IMR-90 (cell line): ENCODE data around the gene NCAPG2. TPM values are rescaled to one million over a fixed set of nuclear protein-coding genes. Genes with fewer than 3 reads are reported as not detected.

Experiments used
- ATAC-seq: fragments of 200-7000 bp; cut with Tn5 transposase; 2 replicates; pipeline ENCODE4 v1.9.1; 2020; ENCODE audit warnings: low read depth, mild to moderate bottlenecking, moderate library complexity
- BruUV-seq: library from RNA; stranded (reverse); fragments of 400-500 nt; replicated peaks from 2 replicates; lab custom pipeline; 2021; lab: Mats Ljungman, UMichigan
- CTCF ChIA-PET: fragments of 300-600 bp; formaldehyde crosslinking; extraction: SDS; loops from one replicate; lab custom pipeline; 2021; ENCODE audit warnings: antibody characterized with exemption; lab: Yijun Ruan, JAX
- POLR2A ChIA-PET: fragments of 300-600 bp; sonication (Branson Sonifier 250); formaldehyde crosslinking; loops from one replicate; lab custom pipeline; 2022; ENCODE audit warnings: antibody characterized with exemption; ENCODE audit not compliant: unreplicated experiment; lab: Charles Lee
- DNase-seq: peaks from one replicate; pipeline ENCODE4 v3.0.0; 2013
- H2AFZ ChIP-seq: replicated peaks from 2 replicates; pipeline ENCODE3; 2013; ENCODE audit warnings: low read length, mild to moderate bottlenecking; ENCODE audit not compliant: poor library complexity
- H2AK5ac ChIP-seq: 2 replicates; pipeline ENCODE4 v1.6.1; 2013; ENCODE audit warnings: low read depth, low read length, inconsistent platforms
- H2AK9ac ChIP-seq: replicated peaks from 2 replicates; pipeline ENCODE3; 2013; ENCODE audit warnings: mild to moderate bottlenecking, low read depth, low read length, moderate library complexity; ENCODE audit not compliant: poor library complexity
- H2BK120ac ChIP-seq: 2 replicates; pipeline ENCODE4 v1.6.1; 2013; ENCODE audit warnings: low read depth, low read length, inconsistent platforms
- H2BK15ac ChIP-seq: 3 replicates; pipeline ENCODE4 v1.6.1; 2013; ENCODE audit warnings: low read depth, low read length, inconsistent platforms
- H2BK20ac ChIP-seq: 2 replicates; pipeline ENCODE4 v1.6.1; 2013; ENCODE audit warnings: low read depth, mild to moderate bottlenecking, inconsistent platforms, low read length, moderate library complexity
- H2BK5ac ChIP-seq: 2 replicates; pipeline ENCODE4 v1.6.1; 2013; ENCODE audit warnings: mild to moderate bottlenecking, low read depth, low read length, inconsistent platforms; ENCODE audit not compliant: poor library complexity, severe bottlenecking
- H3K14ac ChIP-seq: replicated peaks from 2 replicates; pipeline ENCODE4 v1.6.1; 2013; ENCODE audit warnings: low read depth, low read length, inconsistent platforms
- H3K18ac ChIP-seq: 2 replicates; pipeline ENCODE4 v1.6.1; 2013; ENCODE audit warnings: low read depth, low read length, control low read depth
- H3K23ac ChIP-seq: 2 replicates; pipeline ENCODE4 v1.6.1; 2013; ENCODE audit warnings: low read depth, low read length, inconsistent platforms
- H3K27ac ChIP-seq: 2 replicates; pipeline ENCODE4 v1.5.1; 2013; ENCODE audit warnings: mild to moderate bottlenecking, control low read depth, low read length; ENCODE audit not compliant: insufficient read depth
- H3K27me3 ChIP-seq: 2 replicates; pipeline ENCODE4 v1.6.1; 2013; ENCODE audit warnings: low read length; ENCODE audit not compliant: control insufficient read depth, insufficient read depth
- H3K36me3 ChIP-seq: 2 replicates; pipeline ENCODE4 v1.6.1; 2013; ENCODE audit warnings: low read length, mixed read lengths; ENCODE audit not compliant: control insufficient read depth, insufficient read depth
- H3K4ac ChIP-seq: 2 replicates; pipeline ENCODE4 v1.6.1; 2013; ENCODE audit warnings: low read depth, low read length, inconsistent platforms
- H3K4me1 ChIP-seq: 2 replicates; pipeline ENCODE4 v1.6.1; 2013; ENCODE audit warnings: low read length, mixed read lengths; ENCODE audit not compliant: control insufficient read depth, insufficient read depth
- H3K4me2 ChIP-seq: 2 replicates; pipeline ENCODE4 v1.6.1; 2013; ENCODE audit warnings: low read depth, mild to moderate bottlenecking, control low read depth, low read length, moderate library complexity
- H3K4me3 ChIP-seq: 2 replicates; pipeline ENCODE4 v1.5.1; 2013; ENCODE audit warnings: low read depth, mild to moderate bottlenecking, control low read depth, low read length, moderate library complexity; ENCODE audit not compliant: insufficient read depth
- H3K56ac ChIP-seq: 2 replicates; pipeline ENCODE4 v1.6.1; 2013; ENCODE audit warnings: low read length, inconsistent platforms; ENCODE audit not compliant: insufficient read depth; ENCODE audit errors: extremely low read depth
- H3K79me1 ChIP-seq, 2 experiments: 2 replicates each; pipeline ENCODE4 v1.6.1; 2013; ENCODE audit warnings: low read length in 2 of 2, inconsistent platforms in 1 of 2, low read depth in 1 of 2
- H3K9ac ChIP-seq: 2 replicates; pipeline ENCODE4 v1.6.1; 2013; ENCODE audit warnings: low read depth, low read length, control low read depth
- H3K9me1 ChIP-seq: 2 replicates; pipeline ENCODE4 v1.6.1; 2013; ENCODE audit warnings: low read length, inconsistent platforms; ENCODE audit not compliant: insufficient read depth
- H3K9me3 ChIP-seq: 2 replicates; pipeline ENCODE4 v1.6.1; 2013; ENCODE audit warnings: low read length; ENCODE audit not compliant: control insufficient read depth, insufficient read depth
- H4K20me1 ChIP-seq: 2 replicates; pipeline ENCODE4 v1.6.1; 2013; ENCODE audit warnings: low read length, inconsistent platforms; ENCODE audit not compliant: insufficient read depth
- H4K5ac ChIP-seq: 2 replicates; pipeline ENCODE4 v1.6.1; 2013; ENCODE audit warnings: mild to moderate bottlenecking, low read depth, low read length, control low read depth
- H4K8ac ChIP-seq, 2 experiments: 2 replicates each; pipeline ENCODE4 v1.6.1; 2013; ENCODE audit warnings: low read depth in 2 of 2, low read length in 2 of 2, control low read depth in 1 of 2, inconsistent platforms in 1 of 2
- H4K91ac ChIP-seq: 2 replicates; pipeline ENCODE4 v1.6.1; 2013; ENCODE audit warnings: low read depth, low read length, inconsistent platforms; ENCODE audit not compliant: insufficient read depth
- BHLHE40 ChIP-seq: fragments of 150-350 bp; IDR thresholded peaks from 2 replicates; pipeline ENCODE4 v1.6.1; 2016; ENCODE audit warnings: mild to moderate bottlenecking, low read depth, low read length
- CEBPB ChIP-seq: IDR thresholded peaks from 2 replicates; pipeline ENCODE4 v1.6.1; 2012; ENCODE audit warnings: low read depth, low read length, improper control_type of control experiment
- CTCF ChIP-seq: conservative IDR thresholded peaks from 2 replicates; pipeline ENCODE4 v1.5.1; 2012; ENCODE audit warnings: mild to moderate bottlenecking, low read depth, low read length, improper control_type of control experiment
- FOS ChIP-seq: fragments of 150-350 bp; IDR thresholded peaks from 2 replicates; pipeline ENCODE4 v1.6.1; 2016; ENCODE audit warnings: low read depth, low read length
- MAZ ChIP-seq: IDR thresholded peaks from 2 replicates; pipeline ENCODE4 v1.6.1; 2012; ENCODE audit warnings: low read depth, mild to moderate bottlenecking, low read length, improper control_type of control experiment, moderate library complexity, borderline replicate concordance
- NFE2L2 ChIP-seq: fragments of 150-350 bp; IDR thresholded peaks from 2 replicates; pipeline ENCODE4 v1.6.1; 2016; ENCODE audit warnings: low read depth, mild to moderate bottlenecking, low read length
- RAD21 ChIP-seq: IDR thresholded peaks from 2 replicates; pipeline ENCODE4 v1.6.1; 2012; ENCODE audit warnings: low read length, improper control_type of control experiment
- WGBS, 2 experiments: methylation state at CpG; one replicate each; pipeline versions ENCODE4 v1.1.5 to v1.1.7; 2013; ENCODE audit warnings: missing lambda C conversion rate in 2 of 2; ENCODE audit not compliant: insufficient read length in 1 of 2; ENCODE audit errors: extremely low coverage in 2 of 2; 5-methylcytosine and 5-hydroxymethylcytosine counted together
- dilution Hi-C: fragments of 300-500 bp; cut with HindIII; formaldehyde crosslinking; loops from one replicate; pipeline ENCODE4 v1.14.3; 2018; ENCODE audit warnings: low sequenced_read_pairs; ENCODE audit not compliant: unreplicated experiment
- in situ Hi-C: fragments of 300-500 bp; cut with MboI; formaldehyde crosslinking; loops from 3 replicates; pipeline ENCODE4 v1.14.3; 2019; ENCODE audit warnings: low sequenced_read_pairs, inconsistent platforms, mixed read lengths
- intact Hi-C: fragments of 100-400 bp; cut with micrococcal nuclease; formaldehyde crosslinking; loops from 2 replicates; pipeline ENCODE4 v1.10.0; 2022
- polyA plus RNA-seq, 3 experiments: library from polyadenylated mRNA; depleted of rRNA; stranded (reverse); fragments of >200 nt; gene quantifications; 2 replicates each; pipeline ENCODE4 v1.2.3, GENCODE V29; 2012; ENCODE audit warnings: low replicate concordance in 1 of 3
- total RNA-seq: library from RNA; depleted of rRNA; stranded (reverse); fragments of >200 nt; gene quantifications from 2 replicates; pipeline ENCODE4 v1.2.3, GENCODE V29; 2012

The NCAPG2 gene
- total and polyA plus RNA-seq, 2 of the 4 experiments (the other 2 are of a cell fraction): 25.6 to 25.8 TPM

GRCh38 chr7:158740013-158740656, 35.5 kb upstream of the NCAPG2 start:
- H2BK20ac ChIP-seq: peak overlapping the region; percentile 58; the same call in 1 of the 2 replicates
- peaks cover 5% of the 10 kb centered on the region in 2 experiments; a peak in 2 of 4 replicates for H3K79me1 ChIP-seq
- H3K4me3 ChIP-seq: no peak overlapping the region
- H2BK120ac ChIP-seq: peak overlapping the region; percentile 89
- peak overlapping the region; percentile 83 for H2BK5ac ChIP-seq
- peaks cover 18% of the 10 kb centered on the region for H3K9me1 ChIP-seq
- peak overlapping the region; percentile 75 for H4K91ac ChIP-seq
- H4K5ac ChIP-seq: peak overlapping the region; percentile 28; the same call in 1 of the 2 replicates
- DNase-seq: peak; percentile 91
- TF ChIP-seq CTCF (no peak), CEBPB (peak; percentile 97), MAZ (no peak), NFE2L2 (peak; percentile 48; the same call in 1 of the 2 replicates), FOS (peak; percentile 64; the same call in 1 of the 2 replicates), BHLHE40 (peak; percentile 46; the same call in 1 of the 2 replicates), RAD21 (peak; percentile 31)
- peak overlapping the region; percentile 76 for H3K27ac ChIP-seq
- H3K27me3 ChIP-seq: no peaks in the 10 kb centered on the region
- ChIA-PET CTCF (interaction anchor here (1.2 kb wide), 1 partner anchor 10 kb away, joined by 4 read pairs; no protein-coding TSS in a partner anchor), POLR2A (no interaction called here)
- BruUV-seq: no TSS peak
- H3K23ac ChIP-seq: peak overlapping the region; percentile 72
- H4K20me1 ChIP-seq: peaks cover 9% of the 10 kb centered on the region; the same call in 1 of the 2 replicates
- ATAC-seq: peak; percentile 83
- H3K56ac ChIP-seq: peak overlapping the region; percentile 55
- peak overlapping the region; percentile 60; the same call in 1 of the 3 replicates for H2BK15ac ChIP-seq
- dilution Hi-C loops: no loop called here
- no peaks in the 10 kb centered on the region for H3K9me3 ChIP-seq
- H2AK5ac ChIP-seq: peak overlapping the region; percentile 83; the same call in 1 of the 2 replicates
- H3K9ac ChIP-seq: peak overlapping the region; percentile 26
- peak overlapping the region; percentile 90 for H3K4ac ChIP-seq
- peak overlapping the region; percentile 21 to 79; a peak in 3 of 4 replicates for H4K8ac ChIP-seq
- peak overlapping the region; percentile 56; the same call in 1 of the 2 replicates for H3K14ac ChIP-seq
- peak overlapping the region; percentile 40; the same call in 1 of the 2 replicates for H3K18ac ChIP-seq
- in situ Hi-C loops: no loop called here
- H2AFZ ChIP-seq: peak overlapping the region; percentile 19
- peak overlapping the region; percentile 66 for H2AK9ac ChIP-seq
- peaks cover 18% of the 10 kb centered on the region for H3K4me1 ChIP-seq
- 0% methylated on average over 4 of the region's 15 CpGs; no CpG with 5 or more reads in 1 of the 2 experiments for WGBS, 2 experiments
- intact Hi-C loops: loop anchor here (1.0 to 2.0 kb wide), 2 partner anchors 35 to 89 kb away; partner anchors contain the start of genes ESYT2 and NCAPG2
- H3K4me2 ChIP-seq: peak overlapping the region; percentile 56
- peaks cover 43% of the 10 kb centered on the region for H3K36me3 ChIP-seq
